NCI-H748 (cell line): ENCODE measurements around the gene ERFL.
"Not testable (repeated sequence)": the region's sequence is repeated elsewhere in the genome, so short reads cannot be mapped to it uniquely, and the experiment has no call there.

ENCODE experiments used
- DNase-seq: peaks from one replicate; lab custom pipeline; 2025; ENCODE audit not compliant: unreplicated experiment; lab: John Stamatoyannopoulos, UW

ERFL gene

GRCh38 chr19:41944336-41944735 lies 16.1 kb upstream of the ERFL start:
- DNase-seq, result no peak

- DNase-seq, result no peak
Measured at GRCh38 chr19:41941410-41942202, 13.4 kb upstream of the ERFL start.

- DNase-seq, result no peak
Measured at GRCh38 chr19:41940731-41941409, 12.6 kb upstream of the ERFL start.

GRCh38 chr19:41939861-41940730 lies 11.8 kb upstream of the ERFL start:
- DNase-seq, result peak; percentile 78

- DNase-seq, result not testable (repeated sequence)
Measured at GRCh38 chr19:41939209-41939608, 11.0 kb upstream of the ERFL start.

- DNase-seq, result no peak
Measured at GRCh38 chr19:41937525-41938468, 9.5 kb upstream of the ERFL start.

- DNase-seq, result no peak
Measured at GRCh38 chr19:41936961-41937360, 8.7 kb upstream of the ERFL start.

GRCh38 chr19:41936416-41936850 lies 8.2 kb upstream of the ERFL start:
- DNase-seq, result no peak

- no peak for DNase-seq
Measured at GRCh38 chr19:41935760-41936415, 7.6 kb upstream of the ERFL start.

- peak; percentile 80 for DNase-seq
Measured at GRCh38 chr19:41934849-41935374, 6.7 kb upstream of the ERFL start.

- DNase-seq, result no peak
Measured at GRCh38 chr19:41933693-41934426, 5.6 kb upstream of the ERFL start.

- no peak for DNase-seq
Measured at GRCh38 chr19:41932720-41933332, 4.6 kb upstream of the ERFL start.

GRCh38 chr19:41932259-41932719 lies 4.0 kb upstream of the ERFL start:
- no peak for DNase-seq

- DNase-seq, result no peak
Measured at GRCh38 chr19:41930926-41931592, 2.8 kb upstream of the ERFL start.

GRCh38 chr19:41930322-41930722 lies 2.1 kb upstream of the ERFL start:
- DNase-seq, result no peak

- DNase-seq, result no peak
Measured at GRCh38 chr19:41929536-41930071, 1.4 kb upstream of the ERFL start.

- DNase-seq, result peak; percentile 61
Measured at GRCh38 chr19:41928754-41929535, 696 bp upstream of the ERFL start.
